ENCODE measurements around the gene MTCL3.

Gene MTCL3

DNA sequence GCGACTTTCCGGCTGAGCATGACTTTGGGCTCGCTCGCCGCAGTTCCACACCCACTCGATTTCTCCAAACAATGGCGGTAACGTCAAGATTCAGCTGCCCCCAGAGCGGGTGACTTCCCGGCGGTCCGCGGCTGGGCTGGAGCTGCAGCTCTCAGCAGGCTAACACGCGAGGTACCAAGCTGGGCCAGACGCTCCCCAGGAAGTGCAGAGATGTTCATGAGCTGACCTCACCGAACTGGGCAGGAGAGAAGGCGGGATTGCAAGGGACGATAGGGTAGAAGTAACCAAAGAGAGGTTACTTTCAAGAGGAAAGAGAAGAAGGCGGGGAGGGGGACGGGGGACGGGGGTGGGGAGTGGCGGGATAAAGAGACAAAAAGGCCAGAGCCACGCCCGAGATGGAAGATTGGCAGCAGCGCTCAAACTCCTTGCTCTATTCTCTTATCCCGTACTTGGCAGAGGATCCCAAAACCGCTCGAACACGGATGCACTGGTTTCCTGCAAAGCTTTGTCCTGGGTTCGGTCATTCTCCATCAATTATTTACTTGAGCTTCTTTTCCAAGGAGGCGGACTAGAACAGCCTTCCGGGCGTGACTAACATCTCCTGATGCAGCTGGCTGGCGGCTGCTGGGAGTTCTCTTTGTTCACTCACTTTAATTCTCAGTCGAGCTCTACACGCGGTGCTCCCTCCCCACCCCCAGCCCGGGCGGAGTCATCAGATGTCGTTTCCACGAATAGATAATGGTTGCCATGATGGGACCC lies at the start of gene MTCL3:
TSS of gene MTCL3 (minus strand) at position 626 of the 759 bp plus-strand sequence.
- peak in 2 of 3 experiments; percentile 37 to 38 for DNase-seq (ENCODE audit: low read depth in 3 of 3)

- no peak for DNase-seq (ENCODE audit: low read depth in 3 of 3)
These were observed 48.3 kb upstream of the MTCL3 start for GRCh38 chr6:127567476-127567875.

DNA sequence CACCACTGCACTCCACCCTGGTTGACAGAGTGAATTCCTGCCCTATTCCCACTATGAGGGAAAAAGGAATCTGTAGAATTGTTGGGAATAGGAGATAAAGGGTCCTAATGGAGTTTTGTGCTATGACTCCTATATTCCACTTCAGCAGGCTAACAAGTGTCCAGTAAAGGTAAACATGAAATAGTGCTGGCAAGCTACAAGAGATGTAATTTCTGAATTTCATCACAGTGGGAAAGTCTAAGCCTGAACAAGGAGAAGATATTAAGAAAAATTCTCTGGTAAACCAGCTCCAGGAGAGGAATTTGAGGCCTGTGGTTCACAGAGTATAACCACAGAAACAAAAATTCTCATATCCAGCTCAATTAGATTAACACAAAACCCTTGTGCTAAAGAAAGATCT lies 47.5 kb upstream of the MTCL3 start:
- no peak for DNase-seq (ENCODE audit: low read depth in 3 of 3)

DNA sequence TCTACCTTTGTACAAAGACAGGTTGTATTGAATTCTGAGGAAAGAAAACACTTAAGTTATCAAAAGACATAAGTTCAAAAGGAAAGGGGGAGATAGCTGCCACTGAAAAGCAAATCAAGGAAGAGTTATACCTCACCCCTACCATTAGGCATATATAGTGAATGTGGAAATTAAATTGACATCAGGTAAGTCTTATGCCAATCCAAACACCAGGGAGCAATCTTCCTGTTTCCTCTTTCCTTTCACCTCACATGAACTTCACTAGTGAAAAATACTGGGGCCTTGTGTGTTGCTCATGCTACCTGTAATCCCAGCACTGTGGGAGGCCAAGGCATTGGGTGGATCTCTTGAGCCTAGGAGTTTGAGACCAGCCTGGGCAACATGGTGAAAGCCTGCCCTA lies 47.0 kb upstream of the MTCL3 start:
- no peak for DNase-seq (ENCODE audit: low read depth in 3 of 3)

DNA sequence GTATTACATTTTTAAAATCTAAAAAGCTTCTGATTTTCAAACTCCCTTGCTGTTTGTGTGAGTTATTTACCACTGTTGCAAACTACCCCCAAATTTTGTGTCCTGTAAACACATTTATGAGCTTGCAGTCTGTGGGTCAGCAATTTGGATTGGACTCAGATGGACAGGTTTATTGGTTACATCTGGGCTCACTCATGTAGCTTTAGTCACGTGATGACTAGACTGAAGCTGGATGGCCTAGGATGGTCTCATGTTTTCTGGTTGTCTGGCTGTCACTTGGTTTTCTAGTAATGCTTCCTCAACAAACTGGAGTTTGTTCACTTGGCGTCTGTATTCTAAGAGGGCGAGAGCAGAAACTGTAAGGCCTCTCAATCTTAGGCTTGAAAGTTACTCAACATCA lies 45.6 kb upstream of the MTCL3 start:
- no peak for DNase-seq (ENCODE audit: low read depth in 3 of 3)

DNA sequence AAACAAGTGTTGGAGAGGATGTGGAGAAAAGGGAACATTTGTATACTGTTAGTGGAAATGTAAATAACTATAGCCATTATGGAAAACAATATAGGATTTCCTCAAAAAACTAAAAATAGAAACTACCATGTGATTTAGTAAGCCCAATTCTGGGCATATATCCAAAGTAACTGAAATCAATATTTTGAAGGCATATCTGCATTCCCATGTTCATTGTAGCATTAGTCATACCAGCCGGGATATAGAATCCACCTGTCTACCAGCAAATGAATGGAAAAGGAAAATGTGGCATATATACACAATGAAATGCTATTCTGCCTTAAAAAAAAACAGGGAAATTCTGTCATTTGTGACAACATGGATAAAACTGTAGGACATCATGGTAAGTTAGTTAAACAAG lies 42.5 kb upstream of the MTCL3 start:
- no peak for DNase-seq (ENCODE audit: low read depth in 3 of 3)

GRCh38 chr6:127554435-127555006 lies 35.4 kb upstream of the MTCL3 start:
- no peak for DNase-seq (ENCODE audit: low read depth in 3 of 3)

GRCh38 chr6:127550403-127550802 lies 31.3 kb upstream of the MTCL3 start:
- DNase-seq (ENCODE audit: low read depth in 3 of 3): no peak

DNA sequence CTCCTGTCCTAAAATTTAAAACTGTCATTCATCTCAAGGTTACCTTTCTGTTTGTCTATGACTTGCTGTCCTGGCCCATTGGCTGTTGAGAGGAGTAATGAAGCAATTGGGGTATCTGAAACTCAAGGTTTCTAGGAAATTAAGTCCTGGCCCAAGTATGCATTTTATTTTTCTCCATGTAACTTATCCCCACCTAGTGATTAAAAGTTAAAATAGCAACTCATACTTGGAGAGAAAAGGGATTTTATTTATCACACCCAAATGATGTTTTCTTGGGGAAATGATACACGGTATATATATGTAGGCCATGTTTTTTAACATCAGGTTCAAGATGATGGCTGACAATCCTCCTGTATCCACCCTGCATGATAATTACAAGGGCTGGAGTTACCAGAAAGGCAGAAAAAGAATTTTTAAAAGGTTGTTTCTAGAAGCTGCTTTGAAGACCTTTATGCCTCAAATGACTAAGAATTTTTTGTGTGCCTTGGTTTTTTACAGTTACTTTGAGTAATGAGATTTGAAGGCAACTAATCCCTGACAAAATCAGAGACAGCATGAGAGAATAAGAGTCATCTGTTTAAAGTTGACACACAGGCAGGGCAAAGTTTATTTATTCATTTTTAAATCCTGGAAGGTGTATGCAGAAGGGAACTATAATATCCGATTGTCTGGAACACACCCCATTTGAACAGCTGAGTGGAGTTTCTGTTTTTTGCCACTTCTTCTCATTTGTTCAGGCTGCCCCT lies 28.9 kb upstream of the MTCL3 start:
- no peak for DNase-seq (ENCODE audit: low read depth in 3 of 3)

- peak in 2 of 3 experiments; percentile 1 to 5 for DNase-seq (ENCODE audit: low read depth in 3 of 3)
These were observed 28.1 kb upstream of the MTCL3 start for GRCh38 chr6:127547215-127547614.

DNA sequence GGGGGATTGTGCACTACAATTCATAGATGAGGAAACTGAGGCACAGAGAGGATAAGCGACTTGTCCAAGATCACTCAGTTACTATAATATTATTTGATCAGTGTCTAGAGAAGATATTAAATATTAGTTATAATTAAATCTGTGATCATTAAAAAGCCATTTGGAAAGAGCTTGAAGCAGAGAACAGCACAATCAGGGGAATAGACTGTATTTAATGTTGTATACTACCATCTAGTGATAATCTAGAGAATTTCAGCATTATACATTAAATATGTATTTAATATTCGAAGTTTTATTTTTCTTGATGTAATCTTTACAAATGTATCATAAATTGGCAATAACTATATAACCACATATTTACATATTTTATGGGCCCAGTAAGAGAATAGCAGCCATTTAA lies 20.1 kb upstream of the MTCL3 start:
- DNase-seq (ENCODE audit: low read depth in 3 of 3): no peak

GRCh38 chr6:127538750-127539264 lies 19.7 kb upstream of the MTCL3 start:
- no peak for DNase-seq (ENCODE audit: low read depth in 3 of 3)

GRCh38 chr6:127533736-127534135 lies 14.6 kb upstream of the MTCL3 start:
- DNase-seq (ENCODE audit: low read depth in 3 of 3): no peak

DNA sequence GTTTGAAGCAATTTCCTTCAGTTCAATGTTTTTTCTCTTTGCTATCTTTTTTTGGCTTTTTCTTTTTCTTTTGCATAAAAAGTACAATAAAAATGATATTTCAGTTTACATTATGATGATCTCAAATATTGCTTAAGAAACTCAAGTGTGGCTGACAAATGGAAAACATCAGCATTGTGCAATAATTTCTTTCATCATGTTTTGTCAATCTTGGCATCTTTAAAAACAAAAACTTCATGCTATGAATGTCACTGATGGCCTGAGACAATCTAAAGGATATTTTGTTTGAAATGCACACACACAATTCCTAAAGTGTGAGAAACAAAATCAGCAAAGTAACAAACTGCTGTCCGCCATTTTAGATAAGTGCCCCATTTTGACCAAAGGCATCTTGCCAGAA lies 13.9 kb upstream of the MTCL3 start:
- DNase-seq (ENCODE audit: low read depth in 3 of 3): no peak

GRCh38 chr6:127522714-127523113 lies 3.6 kb upstream of the MTCL3 start:
- DNase-seq (ENCODE audit: low read depth in 3 of 3): no peak

- no peak for DNase-seq (ENCODE audit: low read depth in 3 of 3)
These were observed 931 bp upstream of the MTCL3 start for GRCh38 chr6:127520066-127520465.

- no peak for DNase-seq (ENCODE audit: low read depth in 3 of 3)
These were observed 292 bp upstream of the MTCL3 start for GRCh38 chr6:127519469-127519785.

- no peak for DNase-seq (ENCODE audit: low read depth in 3 of 3)
These were observed 885 bp downstream of the MTCL3 start for GRCh38 chr6:127518191-127518709.

DNA sequence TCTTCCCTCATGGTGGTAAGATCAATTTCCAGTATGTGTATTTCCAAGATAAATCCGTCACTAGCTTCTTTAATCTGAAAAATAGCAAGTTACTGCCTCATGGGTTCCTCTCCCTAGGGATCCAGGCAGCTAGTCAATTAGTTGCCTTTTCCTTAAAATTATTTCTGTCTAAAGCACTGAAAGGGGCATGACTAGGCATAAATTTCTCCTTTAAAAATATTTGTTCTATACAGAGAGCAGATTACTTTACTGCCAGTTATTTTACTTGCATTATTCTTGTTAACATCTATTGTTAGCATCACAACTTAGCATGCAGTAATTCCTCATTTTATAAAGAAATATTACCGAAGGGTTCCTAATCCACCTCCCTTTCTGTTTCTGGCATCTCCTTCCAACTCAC lies 1.4 kb downstream of the MTCL3 start:
- DNase-seq (ENCODE audit: low read depth in 3 of 3): no peak

- no peak for DNase-seq (ENCODE audit: low read depth in 3 of 3)
These were observed 2.4 kb downstream of the MTCL3 start for GRCh38 chr6:127516662-127517273.

DNA sequence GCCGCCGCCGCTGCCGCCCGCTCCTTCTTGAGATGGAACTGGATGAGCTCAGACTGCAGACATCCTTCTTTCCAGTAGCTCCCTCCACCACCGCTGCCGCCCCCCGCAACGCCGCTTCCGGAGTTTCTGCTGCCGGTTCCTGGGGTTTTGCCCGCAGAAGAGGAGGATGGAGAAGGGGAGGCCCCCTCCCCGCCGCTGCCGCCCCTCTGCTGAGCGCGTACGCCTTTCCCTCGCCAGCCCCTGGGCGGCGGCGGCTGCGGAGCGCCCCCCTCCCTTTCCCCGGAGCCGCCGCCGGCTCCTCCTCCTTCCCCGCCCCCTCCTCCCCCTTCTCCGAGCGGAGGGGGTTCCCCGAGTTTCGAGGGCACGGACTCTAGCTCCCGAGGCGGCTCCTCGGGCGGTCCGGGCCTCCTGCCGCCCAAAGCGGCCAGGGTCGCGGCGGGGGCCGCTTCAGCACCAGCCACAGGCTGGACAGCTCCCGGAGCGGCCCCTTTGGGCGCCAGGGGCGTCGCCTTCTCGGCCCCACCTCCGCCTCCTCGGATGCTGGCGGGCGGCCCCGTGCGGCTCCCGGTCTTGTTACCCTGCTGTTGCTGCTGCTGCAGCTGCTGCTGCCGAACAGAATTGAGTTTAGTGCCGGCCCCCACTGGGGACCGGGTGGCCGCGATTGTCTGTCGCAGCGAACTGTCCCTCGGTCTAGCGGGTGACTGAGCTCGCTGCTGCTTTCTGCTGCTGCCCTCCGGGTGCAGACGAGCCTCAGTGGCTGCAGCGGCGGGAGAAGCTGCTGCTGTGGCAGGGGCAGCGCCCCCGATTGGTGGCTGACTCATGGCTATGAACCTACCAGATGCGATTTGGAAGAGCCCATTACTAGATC lies 3.1 kb downstream of the MTCL3 start:
- peak; percentile 51 to 66 (median 51) for DNase-seq (ENCODE audit: low read depth in 3 of 3)

Measured in stimulated activated CD4-positive, alpha-beta T cell treated with anti-CD3 and anti-CD28 coated beads, TNF-alpha, amount 100 ng/mL, for 4 hours (primary cell).